Stimulated activated CD8-positive, alpha-beta memory T cell treated with anti-CD3 and anti-CD28 coated beads, Interleukin-12 subunit alpha, Interleukin-12 subunit beta, amount 100 ng/mL, for 1 hour (primary cell): ENCODE results near the gene GALNS.

ENCODE experiments used
- DNase-seq: peaks from one replicate; pipeline ENCODE4 v3.0.0-alpha.2; 2020; ENCODE audit warnings: low read depth

Gene GALNS

DNA sequence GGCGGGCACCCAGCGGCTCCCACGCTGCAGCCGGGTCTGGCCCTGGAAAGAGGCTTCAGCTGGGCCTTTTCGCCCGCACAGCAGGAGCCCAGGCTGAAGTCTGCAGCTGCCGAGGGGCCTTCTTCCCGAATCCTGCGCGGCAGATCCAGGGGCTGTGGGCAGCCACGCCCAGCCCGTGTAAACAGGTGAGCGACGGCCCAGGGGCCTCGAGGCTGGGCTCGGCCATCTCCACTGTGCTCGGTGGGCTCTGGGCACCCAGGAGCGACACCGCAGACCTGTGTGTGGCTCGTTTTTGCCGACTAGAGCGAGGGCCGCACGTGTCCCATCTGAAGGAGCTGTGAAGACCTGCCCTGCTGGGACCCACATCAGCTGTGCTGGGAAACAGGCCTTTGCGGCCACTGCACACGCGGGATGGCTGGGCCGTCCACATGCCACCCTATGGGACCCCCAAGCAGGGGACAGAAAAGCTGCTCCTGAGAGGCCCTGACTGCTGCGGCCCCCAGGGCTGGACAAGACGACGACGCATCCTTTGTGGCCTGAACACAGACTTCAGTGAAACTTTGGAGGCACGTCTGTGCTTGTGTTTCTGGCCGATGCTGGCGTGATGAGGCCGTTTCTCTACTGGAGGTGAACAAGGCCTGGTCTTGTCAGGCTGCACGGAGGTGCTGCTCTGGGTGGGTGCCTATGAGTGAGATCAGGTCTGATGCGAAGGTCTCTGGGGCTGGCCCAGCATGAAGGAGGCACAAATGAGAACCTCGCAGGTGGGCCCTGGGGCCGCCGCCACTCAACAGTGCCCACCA, 39.8 kb downstream of the GALNS start:
- no peak for DNase-seq

DNA sequence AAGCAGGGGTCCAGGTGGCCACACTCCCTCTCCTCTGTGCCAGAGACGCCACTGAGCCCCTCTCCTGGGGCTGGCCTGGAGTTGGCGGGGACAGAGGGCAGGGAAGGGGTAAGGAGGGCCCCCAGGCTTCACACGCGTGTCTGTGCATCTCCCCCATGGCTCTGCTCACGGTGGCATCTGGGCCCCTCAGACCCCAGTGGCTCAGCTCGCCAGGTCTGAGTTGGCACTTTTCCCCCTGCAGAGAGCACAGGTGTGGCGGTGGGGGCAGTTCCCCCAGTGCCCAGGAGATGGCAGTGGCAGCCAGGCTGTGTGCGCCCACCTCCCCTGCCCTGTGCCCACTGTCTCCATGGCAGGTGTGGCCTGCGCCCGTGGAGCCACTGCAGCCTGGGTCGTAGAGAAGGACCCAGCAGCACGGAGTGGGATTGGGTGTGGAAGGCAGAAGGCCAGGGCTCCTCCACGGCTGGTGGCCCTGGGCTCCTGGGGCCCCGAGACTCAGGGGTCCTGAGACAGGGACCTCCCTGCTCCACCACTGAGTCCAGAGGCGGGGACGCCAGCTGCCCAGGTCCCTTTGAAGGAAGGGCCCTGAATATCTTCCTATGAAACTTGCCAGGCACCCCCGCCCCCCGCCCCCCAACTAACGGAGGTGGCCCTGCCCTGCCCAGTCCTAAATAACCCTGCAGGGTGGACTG, 40.7 kb downstream of the GALNS start:
- no peak for DNase-seq

DNA sequence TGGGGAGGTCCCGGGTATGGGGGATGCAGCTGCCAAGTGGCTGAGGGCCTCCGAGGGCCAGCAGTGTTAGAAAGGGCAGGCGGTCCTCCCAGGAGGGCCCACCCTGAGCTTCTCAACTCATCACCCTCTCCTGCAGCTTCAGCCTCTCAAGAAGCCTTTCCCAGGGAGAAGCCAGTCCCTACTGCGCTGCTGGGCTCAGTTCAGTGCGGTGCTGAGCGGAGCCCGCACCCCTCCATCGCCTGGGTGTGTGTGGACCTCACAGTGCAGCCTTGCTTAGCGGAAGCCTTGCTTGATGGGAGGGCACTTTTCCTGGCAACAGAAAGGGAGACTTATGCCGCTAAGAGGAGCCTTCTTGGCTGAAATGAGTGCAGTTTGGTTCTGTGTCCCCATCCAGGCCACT, 41.5 kb downstream of the GALNS start:
- no peak for DNase-seq

DNA sequence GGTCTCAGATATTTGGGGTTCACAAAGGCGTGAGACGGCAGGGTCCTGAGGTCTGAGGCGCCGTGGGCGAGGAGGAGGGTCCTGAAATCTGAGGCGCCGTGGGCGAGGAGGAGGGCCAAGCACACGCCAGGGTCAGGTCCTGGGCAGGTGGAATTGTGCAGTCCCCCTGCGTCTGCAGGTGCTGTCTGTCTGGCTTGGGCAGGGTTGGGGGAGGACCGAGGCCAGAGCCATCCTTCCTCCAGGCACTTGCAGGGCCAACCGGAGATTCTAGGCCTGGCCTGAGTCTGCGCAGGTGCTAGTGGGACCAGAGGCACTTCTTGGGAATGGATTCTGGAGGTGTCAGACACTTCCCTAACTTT, 42.6 kb downstream of the GALNS start:
- DNase-seq, result no peak

- no peak for DNase-seq
Measured at GRCh38 chr16:88813269-88814143, 43.2 kb downstream of the GALNS start.

GRCh38 chr16:88812513-88813268, 44.1 kb downstream of the GALNS start:
- no peak for DNase-seq

DNA sequence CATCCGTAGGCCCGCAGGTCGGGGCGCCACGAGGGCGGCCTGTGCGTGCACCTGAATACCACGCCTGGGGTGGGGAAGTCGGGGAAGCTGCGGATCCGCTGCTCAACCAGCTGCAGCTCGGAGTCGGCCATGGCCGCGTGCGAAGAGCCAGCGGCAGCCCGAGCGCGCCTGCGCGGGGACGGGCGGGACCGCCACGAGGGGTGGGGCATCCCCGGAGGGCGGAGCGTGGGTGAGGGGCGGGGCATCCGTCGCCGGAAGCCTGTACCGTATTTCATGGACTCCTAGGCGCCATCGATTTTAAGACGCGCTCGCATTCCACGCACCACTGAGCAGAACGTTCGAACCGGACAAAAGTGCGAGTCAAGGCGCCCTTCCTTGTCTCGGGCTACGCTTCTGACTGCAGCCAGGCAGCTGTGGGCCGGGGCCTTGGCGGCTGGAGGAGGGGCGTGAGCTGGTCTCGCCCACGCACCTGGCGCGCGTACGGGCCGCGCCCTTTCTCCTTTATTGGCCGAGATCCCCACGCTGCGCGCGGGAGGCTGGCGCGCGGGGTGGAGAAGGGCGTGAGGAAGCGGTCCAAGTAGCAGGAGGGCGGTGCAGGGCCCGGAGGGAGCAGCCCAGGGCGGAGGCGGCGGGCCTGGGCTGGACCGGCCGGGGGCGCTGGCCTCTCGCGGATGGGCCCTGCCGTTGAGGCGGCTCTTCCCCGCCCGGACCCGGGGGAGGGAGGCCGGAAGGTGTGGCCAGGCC, 44.8 kb downstream of the GALNS start, which contains the start of gene APRT:
Gene APRT (minus strand): TSS at position 160 of the 744 bp plus-strand sequence. CDS start 29 bp downstream, at position 131.
- peak; percentile 92 for DNase-seq

DNA sequence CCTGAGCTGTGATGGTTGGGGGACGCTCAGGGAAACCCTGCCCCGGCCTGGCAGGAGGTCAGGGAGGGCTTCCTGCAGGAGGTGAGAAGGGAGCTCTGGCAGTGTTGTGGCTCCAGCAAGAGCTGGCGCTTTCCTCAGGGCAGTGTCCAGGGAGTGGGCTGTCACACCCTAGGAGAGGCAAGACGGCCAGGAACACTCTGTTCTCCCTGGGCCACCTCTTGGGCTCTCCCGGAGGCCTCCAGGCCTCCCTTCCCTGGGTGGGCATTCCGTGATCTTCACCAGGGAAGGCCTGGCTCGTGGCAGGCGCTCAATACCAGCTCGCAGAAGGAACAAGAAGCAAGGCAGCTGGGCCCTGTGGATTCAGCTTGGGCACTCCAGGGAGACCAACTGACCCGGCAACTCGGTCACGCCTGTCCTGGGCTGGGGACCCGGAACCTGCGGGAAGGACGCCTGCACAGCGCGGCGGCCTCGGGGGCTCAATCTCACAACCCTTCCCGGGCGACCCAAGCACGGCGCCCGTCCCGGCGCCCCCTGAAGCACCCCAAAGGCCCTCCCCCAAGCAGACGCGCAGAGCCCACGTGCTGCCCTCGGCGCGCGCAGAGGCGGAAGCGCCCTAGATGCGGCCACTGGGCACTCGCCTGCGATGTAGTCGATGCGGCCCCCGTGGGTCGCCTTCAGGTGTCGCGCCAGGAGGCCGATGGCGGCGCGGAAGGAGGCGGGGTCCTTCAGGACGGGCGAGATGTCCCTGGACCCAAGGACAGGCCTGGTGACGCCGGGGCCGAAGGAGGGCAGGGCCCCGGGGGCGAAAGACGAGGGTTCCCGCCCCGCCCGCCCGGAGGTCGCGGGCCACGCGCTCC, 45.6 kb downstream of the GALNS start:
- peak; percentile 55 for DNase-seq

DNA sequence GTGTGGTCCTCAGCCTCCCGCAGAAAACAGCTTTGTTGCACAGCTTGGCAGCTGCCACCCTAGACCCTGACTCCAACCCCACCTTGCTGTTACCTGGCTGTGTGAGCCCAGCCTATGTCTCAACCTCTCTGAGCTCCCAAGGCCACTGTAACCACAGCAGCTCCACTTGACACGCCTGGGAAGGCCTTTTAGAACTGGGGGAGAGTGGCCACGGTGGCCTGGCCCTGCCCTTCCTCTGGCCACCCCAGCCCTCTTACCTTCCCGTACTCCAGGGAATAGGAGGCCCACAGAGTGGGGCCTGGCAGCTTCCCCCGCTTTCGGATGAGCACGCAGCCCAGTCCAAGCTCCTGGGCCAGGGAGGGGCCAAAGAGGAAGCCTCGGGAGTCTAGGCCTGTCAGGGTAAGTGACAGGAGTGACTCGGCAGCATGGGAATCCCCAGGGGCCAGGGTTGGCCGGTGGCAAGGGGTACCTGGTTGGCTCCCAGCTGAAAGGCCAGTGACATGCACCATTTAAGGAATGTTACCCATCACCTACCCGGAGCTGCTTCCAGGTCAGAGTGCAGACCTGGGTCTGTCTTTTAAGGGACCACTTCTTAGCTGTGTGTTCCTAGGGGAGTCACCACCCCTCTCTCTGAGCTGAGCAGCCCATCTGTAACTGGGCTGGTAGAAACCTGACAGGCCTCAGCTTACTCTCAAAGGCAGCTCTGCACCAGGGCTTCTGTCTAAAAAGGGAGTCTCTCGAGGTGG, 46.4 kb downstream of the GALNS start:
- no peak for DNase-seq

DNA sequence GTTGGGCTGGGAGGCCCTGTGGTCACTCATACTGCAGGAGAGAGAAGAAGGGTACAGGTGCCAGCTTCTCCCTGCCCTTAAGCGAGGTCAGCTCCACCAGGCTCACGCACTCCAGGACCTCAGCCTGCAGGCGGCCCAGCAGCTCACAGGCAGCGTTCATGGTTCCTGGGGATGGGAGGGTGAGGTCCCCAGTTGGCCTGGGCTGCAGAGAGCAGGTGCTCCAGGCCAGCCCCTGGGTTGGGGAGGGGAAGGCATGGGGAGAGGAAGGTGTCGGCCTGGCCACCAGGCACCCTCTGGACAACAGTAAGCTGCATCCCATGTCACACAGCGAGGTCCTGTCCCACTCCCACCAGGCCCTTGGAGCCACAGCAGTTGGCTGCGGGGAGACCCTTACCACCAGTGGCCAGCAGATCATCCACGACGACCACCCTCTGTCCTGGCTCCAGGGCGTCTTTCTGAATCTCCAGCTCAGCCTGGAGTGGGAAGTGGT, 47.0 kb downstream of the GALNS start:
- DNase-seq, result no peak

DNA sequence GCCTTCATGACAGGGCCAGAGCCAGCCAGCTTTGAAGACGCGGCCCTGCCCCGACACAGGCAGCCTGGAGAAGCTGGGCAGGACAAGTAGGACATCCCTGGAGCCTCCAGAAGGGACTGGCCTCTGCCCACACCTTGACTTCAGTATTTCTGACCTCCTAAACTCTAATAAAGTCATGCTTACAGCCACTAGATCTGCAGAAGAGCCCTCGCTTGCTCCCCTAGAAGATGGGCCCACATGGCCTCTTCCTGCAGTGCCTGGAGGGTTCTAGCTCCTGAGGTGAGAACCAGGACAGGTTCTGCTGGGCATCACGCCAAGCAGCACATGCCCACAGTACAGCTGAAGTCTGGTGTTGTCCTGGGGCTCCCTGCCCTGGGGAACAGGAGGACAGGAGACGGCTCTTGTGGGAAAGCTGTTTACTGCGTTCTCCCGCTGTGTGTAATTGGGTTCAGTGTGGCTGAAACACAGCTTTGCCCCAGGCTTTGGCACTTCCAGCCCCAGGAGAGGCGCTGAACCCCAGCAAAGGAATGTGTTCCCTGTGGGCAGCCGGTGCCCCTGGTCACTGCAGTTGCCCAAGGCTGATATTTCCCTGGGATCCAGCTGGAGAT, 47.6 kb downstream of the GALNS start:
- DNase-seq, result no peak

DNA sequence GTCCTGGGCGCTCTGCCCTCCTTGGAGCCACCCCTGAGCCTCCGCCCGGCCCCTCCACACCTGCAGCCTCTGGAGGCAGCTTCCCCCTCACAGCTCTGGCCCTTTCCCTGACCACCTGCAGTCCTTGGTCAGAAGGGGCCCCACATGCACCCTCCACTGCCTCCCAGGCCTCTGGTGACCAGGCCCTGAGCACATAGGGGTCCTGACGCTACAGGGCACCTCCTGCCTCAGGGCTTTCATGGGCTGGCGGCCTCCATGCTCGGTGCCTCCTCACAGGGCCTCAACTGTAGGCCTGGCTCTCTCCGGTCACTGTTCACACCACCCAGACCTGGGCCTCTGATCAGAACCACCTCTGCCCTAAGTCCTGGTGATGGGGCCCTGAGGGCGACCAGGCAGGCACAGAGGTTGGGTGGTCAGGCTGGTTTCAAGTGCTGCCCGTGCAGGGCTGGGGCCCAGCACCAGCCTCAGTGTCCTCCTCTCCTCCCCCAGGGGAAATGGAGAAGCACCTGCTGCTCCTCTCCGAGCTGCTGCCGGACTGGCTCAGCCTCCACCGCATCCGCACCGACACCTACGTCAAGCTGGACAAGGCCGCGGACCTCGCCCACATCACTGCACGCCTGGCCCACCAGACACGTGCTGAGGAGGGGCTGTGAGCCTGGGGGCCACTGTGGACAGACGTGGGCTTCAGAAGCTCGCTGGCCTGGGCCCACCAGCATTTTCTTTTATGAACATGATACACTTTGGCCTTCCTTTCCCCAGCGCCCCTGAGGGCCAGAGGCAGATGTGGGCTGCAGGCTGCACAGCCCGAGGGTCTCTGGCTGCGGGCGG, 48.9 kb downstream of the GALNS start:
- DNase-seq, result no peak

GRCh38 chr16:88807142-88807625, 49.6 kb downstream of the GALNS start:
- no peak for DNase-seq

DNA sequence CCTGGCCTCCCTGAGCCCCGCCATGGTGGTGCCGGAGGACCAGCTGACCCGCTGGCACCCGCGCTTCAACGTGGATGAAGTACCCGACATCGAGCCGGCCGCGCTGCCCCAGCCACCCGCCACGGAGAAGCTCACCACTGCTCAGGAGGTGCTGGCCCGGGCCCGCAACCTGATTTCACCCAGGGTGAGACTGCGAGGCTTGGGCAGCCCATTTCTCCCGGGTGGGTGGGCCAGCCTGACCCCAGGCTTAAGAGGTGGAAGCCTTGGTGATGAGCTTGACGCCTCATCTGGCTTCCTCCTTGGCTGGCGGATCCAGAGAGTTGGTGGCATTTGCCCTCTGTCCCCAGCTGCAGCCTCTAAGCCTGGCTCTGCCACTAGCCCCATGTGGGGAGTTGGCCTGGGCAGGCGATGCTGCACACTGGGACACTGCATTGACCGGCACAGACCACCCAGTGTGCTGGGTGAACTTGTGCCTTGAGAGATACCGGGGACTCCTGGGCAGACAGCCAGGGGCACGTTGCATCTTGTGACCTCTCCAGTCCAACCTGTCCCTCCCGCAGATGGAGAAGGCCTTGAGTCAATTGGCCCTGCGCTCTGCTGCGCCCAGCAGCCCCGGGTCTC, 50.1 kb downstream of the GALNS start:
- DNase-seq, result no peak

DNA sequence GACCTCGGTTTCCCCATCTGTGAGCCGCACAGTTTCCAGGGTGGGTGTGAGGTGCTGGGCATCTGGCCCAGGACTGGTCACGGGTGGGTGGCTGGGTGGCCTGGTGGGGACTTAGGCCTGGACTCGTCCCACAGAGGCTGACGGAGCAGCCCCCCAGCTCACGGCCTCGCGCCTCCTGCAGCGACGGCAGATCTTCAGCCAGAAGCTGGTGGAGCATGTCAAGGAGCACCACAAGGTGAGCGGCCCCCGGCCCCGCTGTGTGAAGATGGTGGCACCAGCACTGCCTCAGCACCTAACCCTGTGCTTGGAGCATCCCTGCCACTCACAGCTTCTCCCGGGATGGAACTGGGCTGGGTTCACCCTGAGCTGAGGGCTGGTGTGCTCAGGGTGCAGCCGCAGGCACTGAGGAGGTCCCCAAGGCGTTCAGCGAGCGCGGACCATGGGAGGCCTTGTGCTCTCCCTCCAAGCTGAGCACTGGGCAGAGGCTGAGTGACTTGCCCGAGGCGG, 50.8 kb downstream of the GALNS start:
- no peak for DNase-seq

- no peak for DNase-seq
Measured at GRCh38 chr16:88805340-88805715, 51.4 kb downstream of the GALNS start.
